Testis (tissue), 5 donors: Measurements from ENCODE around the gene NGB. TPM values are rescaled to one million over a fixed set of nuclear protein-coding genes. Genes with fewer than 3 reads are reported as not detected.
"Not testable (repeated sequence)": the region's sequence is repeated elsewhere in the genome, so short reads cannot be mapped to it uniquely, and the experiment has no call there.

Experiments used
- DNase-seq: peaks from one replicate; pipeline ENCODE4 v3.0.0-alpha.2; 2019
- H3K27ac ChIP-seq, 2 donors: fragments of 200-600 bp; sonication (generic); one replicate each; pipeline ENCODE4 v1.5.1; 2019
- H3K27me3 ChIP-seq: fragments of 200-600 bp; sonication (generic); one replicate; pipeline ENCODE4 v1.5.1; 2019
- H3K36me3 ChIP-seq: fragments of 200-600 bp; sonication (generic); one replicate; pipeline ENCODE4 v1.5.1; 2017; ENCODE audit warnings: low read depth; ENCODE audit errors: missing control alignments
- H3K4me1 ChIP-seq: fragments of 200-600 bp; sonication (generic); one replicate; pipeline ENCODE4 v1.5.1; 2019
- H3K4me3 ChIP-seq, 2 donors: fragments of 200-600 bp; sonication (generic); one replicate each; pipeline ENCODE4 v1.5.1; 2017 to 2019
- H3K9me3 ChIP-seq: fragments of 200-600 bp; sonication (generic); one replicate; pipeline ENCODE4 v1.5.1; 2017
- CTCF ChIP-seq, 3 experiments: fragments of 450-650 bp in 2 of 3; fragments of 200-600 bp in 1 of 3; sonication (generic) in 1 of 3; IDR thresholded peaks; one replicate each; pipeline ENCODE4 v1.5.1; 2016 to 2019; ENCODE audit warnings: antibody characterized with exemption in 3 of 3, mild to moderate bottlenecking in 2 of 3, moderate library complexity in 1 of 3
- POLR2A ChIP-seq: fragments of 450-650 bp; IDR thresholded peaks from one replicate; pipeline ENCODE4 v1.6.1; 2017; ENCODE audit warnings: antibody characterized with exemption, mild to moderate bottlenecking, moderate library complexity
- WGBS, 2 donors: methylation state at CpG; one replicate each; pipeline ENCODE4 v1.1.5; 2018; 5-methylcytosine and 5-hydroxymethylcytosine counted together
- intact Hi-C: fragments of 100-400 bp; cut with DNase I; formaldehyde crosslinking; loops from one replicate; pipeline ENCODE4 v1.15.1; 2023; ENCODE audit warnings: low total_unique reads
- long read RNA-seq, 2 donors: transcript quantifications; one replicate each; lab custom pipeline, GENCODE V29; 2026
- polyA plus RNA-seq: library from polyadenylated mRNA; stranded (reverse); fragments of 350-450 nt; fragmentation: Illumina TruSeq; extraction: RNeasy Lipid Tissue Mini Kit (QIAGEN cat#74804); gene quantifications from one replicate; pipeline ENCODE4 v1.2.3, GENCODE V29; 2014; ENCODE audit warnings: low read depth, low replicate concordance; ENCODE audit not compliant: insufficient read depth
- total RNA-seq, 2 donors: library from RNA; depleted of rRNA; stranded (reverse); fragments of >200 nt; gene quantifications; one replicate each; pipeline ENCODE4 v1.2.3, GENCODE V29; 2016

Gene NGB, protein sequence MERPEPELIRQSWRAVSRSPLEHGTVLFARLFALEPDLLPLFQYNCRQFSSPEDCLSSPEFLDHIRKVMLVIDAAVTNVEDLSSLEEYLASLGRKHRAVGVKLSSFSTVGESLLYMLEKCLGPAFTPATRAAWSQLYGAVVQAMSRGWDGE
- total RNA-seq (1 to 10 TPM; 1.1 to 1.3 TPM), polyA plus RNA-seq (0.76 TPM)
- long read RNA-seq, donor 1 = 0 reads
- long read RNA-seq, donor 2, partial matches to known transcripts = 0 of 1 reads
- long read RNA-seq, donor 2, other reads (novel, unspliced or antisense) = 0 of 1 reads

GRCh38 chr14:77271113-77271710 lies at the start of gene NGB:
Gene NGB, minus strand, starts transcription at chr14:77271206. Its CDS starts 269 bp downstream, at chr14:77270937.
- no peaks in the 10 kb centered on the region for H3K9me3 ChIP-seq
- no peaks in the 10 kb centered on the region for H3K4me1 ChIP-seq
- TF ChIP-seq CTCF (IDR thresholded peaks at IDR 0.05) = no peak
- no peak for TF ChIP-seq POLR2A
- H3K27ac ChIP-seq = no peak within 1 kb of the TSS
- intact Hi-C loops = no loop called here
- 16 to 46% methylated on average over 5 to 26 of the region's 38 CpGs for WGBS, 2 donors
- peak within 1 kb of the TSS; percentile 15 to 35 for H3K4me3 ChIP-seq
- no peaks in the 10 kb centered on the region for H3K27me3 ChIP-seq
- no peak for DNase-seq
- no peaks in the 10 kb centered on the region for H3K36me3 ChIP-seq

DNA sequence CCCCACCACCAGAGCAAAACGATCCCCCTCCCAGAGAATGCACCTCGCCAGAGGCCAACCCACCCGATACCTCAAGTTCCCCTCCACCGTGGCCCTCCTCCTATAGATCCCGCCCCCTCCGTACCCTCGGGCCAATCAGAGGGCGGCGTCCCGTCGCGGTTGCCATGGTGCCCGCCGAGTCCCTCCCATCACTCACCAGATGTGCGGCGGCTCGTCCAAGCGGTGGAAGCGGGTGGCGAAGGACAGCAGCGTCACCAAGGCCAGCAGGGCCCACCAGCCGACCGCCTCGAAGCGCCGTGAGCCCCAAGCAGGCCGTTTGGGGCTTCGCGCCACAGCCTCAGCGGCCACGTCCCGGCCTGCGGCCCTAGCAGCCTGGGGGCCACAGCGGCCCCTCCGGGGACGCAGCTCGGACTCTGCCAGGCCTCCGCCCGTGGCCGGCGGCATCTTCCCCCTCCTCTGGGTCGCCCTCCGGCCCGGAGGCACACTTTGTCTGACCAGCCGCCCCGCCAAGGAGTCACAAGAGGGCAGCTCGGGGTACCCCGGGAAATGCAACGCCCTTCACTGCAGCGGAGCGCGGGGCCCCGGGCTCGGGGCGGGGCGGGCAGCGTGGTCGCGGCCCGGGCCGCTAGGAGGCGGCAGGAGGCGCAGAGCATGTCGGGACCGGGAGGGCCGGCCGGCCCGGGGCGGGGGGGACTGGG lies 49.4 kb upstream of the NGB start, which contains the start of gene POMT2:
TSS of gene POMT2 (minus strand) at position 646 of the 698 bp plus-strand sequence. CDS start at position 444, 202 bp downstream.
- no peaks in the 10 kb centered on the region for H3K36me3 ChIP-seq
- 0% methylated on average over 30 of the region's 69 CpGs; no CpG with 5 or more reads in 1 of the 2 donors for WGBS, 2 donors
- peak; percentile 97 for DNase-seq
- TF ChIP-seq CTCF (IDR thresholded peaks at IDR 0.05) (peak; percentile 31 to 46 (median 45)), POLR2A (peak; percentile 3)
- intact Hi-C loops = loop anchor here (5.0 kb wide), 1 partner anchor 293 kb away; the partner anchor contains the start of gene IRF2BPL
- H3K27ac ChIP-seq = peak within 1 kb of the TSS; percentile 86 to 98
- H3K9me3 ChIP-seq = no peaks in the 10 kb centered on the region
- H3K4me3 ChIP-seq = peak within 1 kb of the TSS; percentile 98 to 99
- no peaks in the 10 kb centered on the region for H3K27me3 ChIP-seq
- peaks cover 44% of the 10 kb centered on the region for H3K4me1 ChIP-seq

GRCh38 chr14:77319422-77319821 lies 48.4 kb upstream of the NGB start:
- peak overlapping the region in 1 of 2 donors; percentile 98 for H3K4me3 ChIP-seq
- intact Hi-C loops = no loop called here
- DNase-seq = no peak
- no peaks in the 10 kb centered on the region for H3K27me3 ChIP-seq
- H3K36me3 ChIP-seq = no peaks in the 10 kb centered on the region
- TF ChIP-seq CTCF (IDR thresholded peaks at IDR 0.05) (no peak), POLR2A (no peak)
- H3K9me3 ChIP-seq = no peaks in the 10 kb centered on the region
- peak overlapping the region in 1 of 2 donors; percentile 33 for H3K27ac ChIP-seq
- 30 to 36% methylated on average over 5 of the region's 5 CpGs for WGBS, 2 donors
- H3K4me1 ChIP-seq = peaks cover 54% of the 10 kb centered on the region

GRCh38 chr14:77318756-77319155 lies 47.8 kb upstream of the NGB start:
- Histone ChIP-seq H3K4me1 (peaks cover 61% of the 10 kb centered on the region), H3K27ac (peak overlapping the region; percentile 31 to 81)
- DNase-seq, H3K4me3 ChIP-seq, H3K27me3 ChIP-seq, H3K9me3 ChIP-seq, intact Hi-C loops, H3K36me3 ChIP-seq: not testable (repeated sequence)
- 91 to 98% methylated on average over 11 of the region's 11 CpGs for WGBS, 2 donors

DNA sequence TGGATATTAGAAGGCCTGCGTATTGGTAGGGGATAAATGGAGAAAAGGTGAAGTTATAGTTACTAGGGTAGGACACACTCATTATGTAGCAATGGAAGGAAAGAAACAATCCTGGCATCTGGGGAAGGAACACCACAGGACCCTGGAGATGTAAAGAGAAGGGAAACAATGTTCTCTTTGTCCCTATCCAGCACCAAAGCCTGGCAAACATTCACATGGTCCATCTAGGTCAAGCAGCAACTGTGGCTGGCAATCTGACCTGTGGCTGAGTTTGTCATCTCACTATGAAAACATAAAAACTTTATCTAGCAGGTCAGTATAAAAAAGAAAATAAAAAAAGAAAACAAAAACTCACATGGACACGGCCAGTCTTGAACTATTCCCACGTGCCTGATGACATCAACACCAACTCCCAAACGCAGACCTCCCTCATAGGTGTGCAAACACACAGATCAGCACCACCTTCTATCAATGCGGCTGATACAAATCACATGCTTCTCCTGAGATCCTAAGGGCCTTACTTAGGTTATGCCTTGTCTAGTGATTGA lies 47.1 kb upstream of the NGB start:
- intact Hi-C loops = no loop called here
- Histone ChIP-seq H3K9me3 (no peaks in the 10 kb centered on the region), H3K4me3 (no peak overlapping the region), H3K27ac (peak overlapping the region; percentile 31 to 81), H3K4me1 (peaks cover 67% of the 10 kb centered on the region), H3K36me3 (no peaks in the 10 kb centered on the region), H3K27me3 (no peaks in the 10 kb centered on the region)
- WGBS, 2 donors = 73 to 91% methylated on average over 5 of the region's 5 CpGs
- no peak for TF ChIP-seq POLR2A
- no peak for TF ChIP-seq CTCF (IDR thresholded peaks at IDR 0.05)
- DNase-seq = peak; percentile 85
